GM12864 (cell line): ENCODE measurements around the gene ALAD.

Source experiments
- DNase-seq: peaks from one replicate; pipeline ENCODE4 v3.0.0-alpha.2; 2011; ENCODE audit warnings: low read depth
- H3K4me3 ChIP-seq: 2 replicates; pipeline ENCODE4 v1.5.1; 2011; ENCODE audit warnings: mild to moderate bottlenecking, low read depth, low read length, control low read depth
- CTCF ChIP-seq: IDR thresholded peaks from 2 replicates; pipeline ENCODE4 v1.5.1; 2011; ENCODE audit warnings: low read depth, mild to moderate bottlenecking, moderate library complexity, low read length, control low read depth, inconsistent platforms; ENCODE audit errors: missing control alignments

ALAD gene

DNA sequence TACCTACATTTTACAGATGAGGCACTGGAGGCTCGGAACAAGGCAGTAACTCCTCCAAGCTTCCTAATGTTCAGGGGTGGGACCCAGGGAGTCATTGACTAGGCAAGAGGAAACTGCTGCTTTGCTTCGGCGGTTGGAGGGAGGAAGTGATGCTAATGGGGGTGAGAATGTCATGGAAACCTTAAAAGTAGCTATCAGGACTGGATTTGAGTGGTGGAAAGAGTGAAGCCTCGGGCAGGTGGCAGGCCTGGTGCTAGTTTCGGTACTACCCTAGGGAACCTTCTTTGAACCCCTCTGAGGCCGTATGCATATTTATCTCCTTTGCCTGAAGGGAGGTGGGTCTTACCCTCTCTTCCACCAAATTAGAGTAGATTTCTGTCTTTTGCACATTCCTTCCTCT, 50.1 kb downstream of the ALAD start:
- DNase-seq = peak; percentile 29
- no peak for TF ChIP-seq CTCF
- H3K4me3 ChIP-seq = no peak overlapping the region

DNA sequence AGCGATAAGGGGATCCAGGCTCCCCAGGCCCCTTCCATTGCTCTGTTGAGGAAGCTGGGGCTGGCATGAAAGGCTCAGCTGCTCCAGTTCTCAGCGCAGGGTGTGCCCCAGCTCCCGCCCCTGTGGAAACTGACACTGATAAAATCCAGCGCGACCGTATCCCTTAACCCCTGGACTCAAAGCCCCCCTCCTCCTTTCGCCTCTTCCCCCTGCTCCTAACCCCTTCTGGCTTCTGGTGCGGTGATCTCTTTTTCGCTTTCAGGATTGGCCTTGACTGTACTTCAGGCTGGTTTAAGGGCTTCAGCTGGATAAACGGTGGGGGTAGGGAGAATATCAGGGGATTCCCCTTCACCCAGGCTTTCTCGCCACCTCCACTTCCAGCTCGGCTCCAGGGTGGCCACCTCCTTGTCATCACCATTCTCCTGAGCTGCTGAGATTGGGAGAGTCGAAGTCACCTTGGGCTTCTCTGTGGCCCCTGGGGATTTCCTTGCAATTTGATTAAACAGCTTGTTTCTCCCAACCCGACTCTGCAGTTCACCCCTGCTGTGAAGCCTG, 50.9 kb downstream of the ALAD start:
- no peak for DNase-seq
- peak overlapping the region; percentile 72 for H3K4me3 ChIP-seq
- TF ChIP-seq CTCF = no peak

- no peak for TF ChIP-seq CTCF
- no peak for DNase-seq
- peak within 1 kb of the TSS; percentile 72 for H3K4me3 ChIP-seq
These were observed 51.5 kb downstream of the ALAD start, which contains the start of gene BSPRY for GRCh38 chr9:113349445-113350094. Gene BSPRY (plus strand): TSS chr9:113349541. CDS start chr9:113349580, 39 bp downstream.

DNA sequence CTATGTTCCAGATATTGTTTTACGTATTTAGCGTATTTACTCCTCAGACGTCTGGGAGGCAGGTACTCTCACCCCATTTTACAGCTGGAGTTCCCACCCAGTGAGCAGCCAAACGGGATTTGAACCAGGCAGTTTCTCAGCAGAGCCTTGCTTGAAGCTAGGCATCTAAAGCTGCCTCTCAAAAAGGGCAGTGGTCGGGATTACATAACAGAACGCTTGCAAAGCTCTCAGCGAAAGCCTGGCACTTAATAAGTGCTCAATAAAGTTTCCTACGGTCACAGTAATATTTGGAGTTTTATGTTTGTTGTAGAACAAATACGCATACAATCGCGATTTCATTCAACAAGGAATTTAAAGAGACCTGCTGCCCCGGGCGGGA, 52.0 kb downstream of the ALAD start:
- H3K4me3 ChIP-seq = peak overlapping the region; percentile 72; the same call in 1 of the 2 replicates
- no peak for TF ChIP-seq CTCF
- no peak for DNase-seq

- no peak for DNase-seq
- no peak overlapping the region for H3K4me3 ChIP-seq
- TF ChIP-seq CTCF = no peak
These were observed 52.6 kb downstream of the ALAD start for GRCh38 chr9:113348437-113348836.

DNA sequence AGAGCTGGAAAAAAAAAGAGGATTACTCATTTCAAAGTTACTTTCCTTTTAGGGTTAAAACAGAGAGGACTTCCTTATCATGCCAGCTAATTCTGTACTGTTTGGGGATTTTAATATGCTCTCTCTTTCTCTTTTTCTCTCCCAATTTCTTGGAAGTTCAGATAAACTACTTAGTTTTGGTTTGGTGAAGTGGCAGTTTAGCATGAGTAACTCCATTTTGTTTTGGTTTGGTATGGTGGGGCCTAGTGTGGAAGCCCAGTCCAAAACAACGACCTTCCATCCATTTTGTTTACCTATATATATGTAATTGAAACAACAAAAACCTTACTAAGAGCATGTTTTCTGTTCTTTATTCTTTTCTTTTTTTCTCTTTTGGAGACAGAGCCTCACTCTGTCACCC, 55.4 kb downstream of the ALAD start:
- DNase-seq = no peak
- H3K4me3 ChIP-seq = no peak overlapping the region
- no peak for TF ChIP-seq CTCF

- no peak for DNase-seq
- no peak overlapping the region for H3K4me3 ChIP-seq
- no peak for TF ChIP-seq CTCF
These were observed 55.9 kb downstream of the ALAD start for GRCh38 chr9:113345190-113345589.
